Calu3 (cell line): ENCODE measurements around the gene XDH. TPM values are rescaled to one million over a fixed set of nuclear protein-coding genes. Genes with fewer than 3 reads are reported as not detected.

ENCODE experiments used
- BruUV-seq: library from RNA; stranded (reverse); fragments of 400-500 nt; replicated peaks from 2 replicates; lab custom pipeline; 2021; lab: Mats Ljungman, UMichigan
- CTCF ChIA-PET: fragments of 300-600 bp; sonication (Branson Sonifier 250); formaldehyde crosslinking; loops from one replicate; lab custom pipeline; 2022; ENCODE audit warnings: antibody characterized with exemption; lab: Charles Lee
- DNase-seq: peaks from one replicate; pipeline ENCODE4 v3.0.0; 2022
- H3K27ac Mint-ChIP-seq: one replicate; pipeline ENCODE4 v1.8.0; 2022; ENCODE audit warnings: mixed read lengths; ENCODE audit not compliant: unreplicated experiment
- H3K27me3 Mint-ChIP-seq: one replicate; pipeline ENCODE4 v1.8.0; 2022; ENCODE audit warnings: mixed read lengths; ENCODE audit not compliant: unreplicated experiment
- H3K36me3 Mint-ChIP-seq: one replicate; pipeline ENCODE4 v1.8.0; 2022; ENCODE audit warnings: mild to moderate bottlenecking, moderate library complexity, mixed read lengths; ENCODE audit not compliant: insufficient read depth, unreplicated experiment
- H3K4me1 Mint-ChIP-seq: one replicate; pipeline ENCODE4 v1.8.0; 2022; ENCODE audit warnings: mild to moderate bottlenecking, low read depth, mixed read lengths; ENCODE audit not compliant: unreplicated experiment
- H3K4me3 Mint-ChIP-seq: one replicate; pipeline ENCODE4 v1.8.0; 2022; ENCODE audit warnings: mild to moderate bottlenecking, low read depth, moderate library complexity, mixed read lengths; ENCODE audit not compliant: unreplicated experiment
- H3K9me3 Mint-ChIP-seq: one replicate; pipeline ENCODE4 v1.8.0; 2022; ENCODE audit warnings: low read depth, mixed read lengths; ENCODE audit not compliant: unreplicated experiment
- intact Hi-C: fragments of 100-400 bp; cut with micrococcal nuclease; formaldehyde crosslinking; loops from one replicate; pipeline ENCODE4 v1.10.0; 2022; ENCODE audit not compliant: unreplicated experiment
- total RNA-seq: library from RNA; stranded (reverse); gene quantifications from 2 replicates; pipeline ENCODE4 v1.2.3, GENCODE V29; 2022
- TF ChIP-seq, protein P1 (sequence below): fragments of 200-600 bp; IDR thresholded peaks from one replicate; pipeline ENCODE4 v1.8.0; 2022; ENCODE audit warnings: antibody characterized with exemption; ENCODE audit not compliant: unreplicated experiment

The XDH gene
- total RNA-seq, 1 experiment from 2014 or later, result 4.2 TPM

DNA sequence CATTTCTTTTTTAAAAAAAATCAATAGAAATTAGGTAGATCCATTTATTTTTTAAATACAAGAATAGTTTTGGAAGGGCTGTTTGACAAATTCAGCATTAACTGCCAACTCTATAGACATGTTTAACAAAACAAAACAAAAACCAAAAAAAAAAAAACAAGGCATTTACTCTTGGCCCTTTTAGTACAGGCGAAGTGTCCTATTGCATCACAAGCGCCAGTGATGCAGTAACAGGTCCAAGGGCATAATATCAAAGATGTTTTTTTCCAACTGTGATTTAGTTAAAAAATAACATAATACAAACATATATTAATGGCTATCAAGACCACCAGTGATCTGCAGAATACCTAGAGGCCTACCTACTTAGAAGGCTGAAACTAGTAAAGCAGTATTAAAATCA is 55.3 kb downstream of the XDH start:
- peaks cover 3% of the 10 kb centered on the region for H3K9me3 Mint-ChIP-seq
- peaks cover 12% of the 10 kb centered on the region for H3K4me1 Mint-ChIP-seq
- no TSS peak for BruUV-seq
- no peaks in the 10 kb centered on the region for H3K27me3 Mint-ChIP-seq
- H3K27ac Mint-ChIP-seq, result no peak overlapping the region
- TF ChIP-seq, protein P1, sequence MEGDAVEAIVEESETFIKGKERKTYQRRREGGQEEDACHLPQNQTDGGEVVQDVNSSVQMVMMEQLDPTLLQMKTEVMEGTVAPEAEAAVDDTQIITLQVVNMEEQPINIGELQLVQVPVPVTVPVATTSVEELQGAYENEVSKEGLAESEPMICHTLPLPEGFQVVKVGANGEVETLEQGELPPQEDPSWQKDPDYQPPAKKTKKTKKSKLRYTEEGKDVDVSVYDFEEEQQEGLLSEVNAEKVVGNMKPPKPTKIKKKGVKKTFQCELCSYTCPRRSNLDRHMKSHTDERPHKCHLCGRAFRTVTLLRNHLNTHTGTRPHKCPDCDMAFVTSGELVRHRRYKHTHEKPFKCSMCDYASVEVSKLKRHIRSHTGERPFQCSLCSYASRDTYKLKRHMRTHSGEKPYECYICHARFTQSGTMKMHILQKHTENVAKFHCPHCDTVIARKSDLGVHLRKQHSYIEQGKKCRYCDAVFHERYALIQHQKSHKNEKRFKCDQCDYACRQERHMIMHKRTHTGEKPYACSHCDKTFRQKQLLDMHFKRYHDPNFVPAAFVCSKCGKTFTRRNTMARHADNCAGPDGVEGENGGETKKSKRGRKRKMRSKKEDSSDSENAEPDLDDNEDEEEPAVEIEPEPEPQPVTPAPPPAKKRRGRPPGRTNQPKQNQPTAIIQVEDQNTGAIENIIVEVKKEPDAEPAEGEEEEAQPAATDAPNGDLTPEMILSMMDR, result no peak
- DNase-seq, result no peak
- no peak overlapping the region for H3K4me3 Mint-ChIP-seq
- CTCF ChIA-PET, result no interaction called here
- intact Hi-C loops, result loop anchor here (10.0 kb wide), 1 partner anchor 166 kb away; no protein-coding TSS in a partner anchor
- no peaks in the 10 kb centered on the region for H3K36me3 Mint-ChIP-seq

DNA sequence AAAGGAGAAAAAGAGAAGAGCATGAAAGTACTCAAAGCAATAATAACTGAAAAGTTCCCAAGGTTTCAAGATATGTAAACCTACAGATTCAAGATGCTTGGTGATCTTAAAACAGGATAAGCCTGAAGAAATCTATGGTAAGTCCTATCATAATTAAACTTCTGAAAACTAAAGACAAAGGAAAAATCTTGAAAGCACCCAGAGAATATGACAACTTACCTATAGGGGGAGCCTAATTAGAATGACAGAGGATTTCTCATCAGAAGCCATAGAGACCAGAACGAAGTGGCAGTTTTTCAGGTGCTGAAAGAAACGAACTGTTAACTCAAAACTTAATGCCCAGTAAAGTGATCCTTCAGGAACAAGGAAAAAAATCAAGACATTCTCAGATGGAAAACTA is 59.7 kb downstream of the XDH start:
- no TSS peak for BruUV-seq
- TF ChIP-seq, protein P1, result peak; percentile 33
- Mint-ChIP-seq H3K9me3 (peaks cover 3% of the 10 kb centered on the region), H3K27ac (peak overlapping the region; percentile 20), H3K36me3 (no peaks in the 10 kb centered on the region), H3K4me3 (peak overlapping the region; percentile 8), H3K4me1 (peaks cover 12% of the 10 kb centered on the region), H3K27me3 (no peaks in the 10 kb centered on the region)
- DNase-seq, result no peak
- intact Hi-C loops, result loop anchor here (2.0 to 10.0 kb wide), 2 partner anchors 74 to 170 kb away; no protein-coding TSS in a partner anchor
- CTCF ChIA-PET, result interaction anchor here (0.6 kb wide), 1 partner anchor 593 kb away, joined by 3 read pairs; no protein-coding TSS in a partner anchor

DNA sequence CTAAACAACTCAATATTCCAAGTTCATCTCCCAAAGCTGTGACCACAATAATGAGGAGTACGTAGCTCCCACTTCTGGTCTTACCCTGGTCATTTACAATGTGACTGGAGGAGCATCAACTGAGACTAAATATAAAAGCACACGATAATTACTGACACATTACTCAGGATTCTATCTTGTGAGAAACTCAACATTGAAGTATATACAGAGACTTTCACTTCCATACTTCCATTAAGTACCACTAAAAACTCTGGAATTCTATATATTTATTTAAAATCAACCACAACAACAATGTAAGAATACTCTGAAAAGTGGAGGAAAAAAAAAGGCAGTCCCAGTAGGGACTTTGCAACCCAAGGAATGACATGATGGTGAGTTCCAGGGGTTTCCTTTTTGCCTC is 61.4 kb downstream of the XDH start:
- H3K9me3 Mint-ChIP-seq, result peaks cover 3% of the 10 kb centered on the region
- CTCF ChIA-PET, result no interaction called here

GRCh38 chr2:31349684-31350083 is 64.9 kb downstream of the XDH start:
- Mint-ChIP-seq H3K27me3 (no peaks in the 10 kb centered on the region), H3K36me3 (no peaks in the 10 kb centered on the region), H3K4me1 (peaks cover 5% of the 10 kb centered on the region), H3K4me3 (no peak overlapping the region), H3K27ac (no peak overlapping the region), H3K9me3 (peaks cover 3% of the 10 kb centered on the region)
- no peak for DNase-seq
- TF ChIP-seq, protein P1, result no peak
- no TSS peak for BruUV-seq
- CTCF ChIA-PET, result no interaction called here
- intact Hi-C loops, result loop anchor here (10.0 kb wide), 1 partner anchor 175 kb away; no protein-coding TSS in a partner anchor

More for the DNA sequence above, 61.4 kb downstream of the XDH start:
- TF ChIP-seq, protein P1, result no peak
- no TSS peak for BruUV-seq
- no peaks in the 10 kb centered on the region for H3K36me3 Mint-ChIP-seq
- no peaks in the 10 kb centered on the region for H3K27me3 Mint-ChIP-seq
- peaks cover 12% of the 10 kb centered on the region for H3K4me1 Mint-ChIP-seq
- no peak overlapping the region for H3K27ac Mint-ChIP-seq
- DNase-seq, result no peak
- intact Hi-C loops, result loop anchor here (10.0 kb wide), 1 partner anchor 172 kb away; no protein-coding TSS in a partner anchor
- H3K4me3 Mint-ChIP-seq, result no peak overlapping the region
